ENCODE data around the gene HBM.

Gene HBM

GRCh38 chr16:166375-167121 is 770 bp downstream of the HBM start:
- H3K4me1 ChIP-seq (ENCODE audit: control insufficient read depth, insufficient read depth, low read depth, low read length) = peaks cover 17% of the 10 kb centered on the region
- no peak overlapping the region for H4K8ac ChIP-seq (ENCODE audit: low read length)
- no peak overlapping the region for H2BK120ac ChIP-seq (ENCODE audit: low read depth, low read length)
- peaks cover 63 to 64% of the 10 kb centered on the region in 2 experiments for H3K27me3 ChIP-seq (ENCODE audit: control insufficient read depth in 1 of 2, insufficient read depth in 1 of 2, low read length in 2 of 2)
- H2BK15ac ChIP-seq (ENCODE audit: low read depth, poor library complexity, severe bottlenecking) = peak overlapping the region; percentile 40
- H3K9me3 ChIP-seq (ENCODE audit: control insufficient read depth, low read length) = no peaks in the 10 kb centered on the region
- H2AK5ac ChIP-seq (ENCODE audit: low read length, severe bottlenecking) = no peak overlapping the region
- no peak overlapping the region for H3K4ac ChIP-seq (ENCODE audit: low read depth in 1 of 2, low read length in 2 of 2)
- no peak overlapping the region for H2BK5ac ChIP-seq (ENCODE audit: low read depth, low read length, poor library complexity, severe bottlenecking)
- H3K18ac ChIP-seq (ENCODE audit: low read depth in 1 of 2, low read length in 2 of 2) = no peak overlapping the region
- no peaks in the 10 kb centered on the region for H3K79me1 ChIP-seq (replicated peaks; ENCODE audit: low read length, poor library complexity, severe bottlenecking)
- H3K23ac ChIP-seq (ENCODE audit: low read length in 2 of 2) = no peak overlapping the region
- no peak overlapping the region for H3K27ac ChIP-seq (ENCODE audit: low read length, poor library complexity, severe bottlenecking)
- H3K36me3 ChIP-seq (ENCODE audit: control insufficient read depth in 1 of 2, insufficient read depth in 2 of 2, low read depth in 1 of 2, low read length in 2 of 2) = no peaks in the 10 kb centered on the region
- no peak overlapping the region for H3K14ac ChIP-seq (ENCODE audit: low read length in 2 of 2)
- no peak overlapping the region for H3K4me3 ChIP-seq (ENCODE audit: insufficient read depth in 1 of 2, low read depth in 1 of 2, low read length in 2 of 2)
- no peak overlapping the region for H4K91ac ChIP-seq (ENCODE audit: low read length)
- WGBS = 10% methylated on average over 44 of the region's 45 CpGs
- H3K9ac ChIP-seq (ENCODE audit: low read length) = no peak overlapping the region
- no peak overlapping the region for H2AFZ ChIP-seq (ENCODE audit: low read depth, low read length)
- no peak for DNase-seq
- no peak overlapping the region for H2BK12ac ChIP-seq (ENCODE audit: low read length in 2 of 2)
- H3K4me2 ChIP-seq (ENCODE audit: low read length, poor library complexity, severe bottlenecking) = no peak overlapping the region

DNA sequence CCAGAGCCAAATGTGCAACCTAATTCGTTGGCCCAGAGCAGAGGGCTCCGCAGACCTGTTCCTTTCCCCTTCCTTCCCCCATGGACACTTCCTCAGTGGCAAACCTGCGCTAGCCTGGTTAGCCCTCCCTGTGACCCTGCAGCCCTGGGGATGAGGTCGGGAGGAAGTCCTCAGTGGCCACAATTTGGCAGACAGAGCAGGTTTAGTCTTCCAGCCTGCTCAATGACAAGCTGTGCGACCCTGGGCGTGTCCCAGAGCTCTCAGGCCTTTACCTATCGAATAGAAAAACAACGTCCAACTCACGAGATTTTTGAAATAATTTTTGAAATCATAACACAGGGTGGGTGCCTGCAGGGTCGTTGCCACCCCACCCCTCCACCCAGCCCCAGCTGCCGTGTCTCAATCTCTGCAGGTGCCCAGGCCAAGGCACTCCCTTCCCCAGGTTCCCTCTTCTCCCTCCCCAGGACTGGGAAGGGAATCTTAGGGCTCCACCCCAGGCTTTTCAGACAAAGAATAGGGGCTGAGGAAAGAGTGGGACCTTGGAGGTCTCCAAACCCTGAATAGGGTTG is 1.4 kb downstream of the HBM start:
- 32% methylated on average over 10 of the region's 11 CpGs for WGBS
- no peak overlapping the region for H2AK5ac ChIP-seq (ENCODE audit: low read length, severe bottlenecking)
- no peak overlapping the region for H4K8ac ChIP-seq (ENCODE audit: low read length)
- no peak for DNase-seq
- H3K23ac ChIP-seq (ENCODE audit: low read length in 2 of 2) = no peak overlapping the region
- no peak overlapping the region for H3K14ac ChIP-seq (ENCODE audit: low read length in 2 of 2)
- H3K27ac ChIP-seq (ENCODE audit: low read length, poor library complexity, severe bottlenecking) = no peak overlapping the region
- H3K18ac ChIP-seq (ENCODE audit: low read depth in 1 of 2, low read length in 2 of 2) = no peak overlapping the region
- H2BK5ac ChIP-seq (ENCODE audit: low read depth, low read length, poor library complexity, severe bottlenecking) = no peak overlapping the region
- no peak overlapping the region for H3K4me2 ChIP-seq (ENCODE audit: low read length, poor library complexity, severe bottlenecking)
- no peaks in the 10 kb centered on the region for H3K79me1 ChIP-seq (replicated peaks; ENCODE audit: low read length, poor library complexity, severe bottlenecking)
- no peak overlapping the region for H2BK12ac ChIP-seq (ENCODE audit: low read length in 2 of 2)
- H3K4me1 ChIP-seq (ENCODE audit: control insufficient read depth, insufficient read depth, low read depth, low read length) = peaks cover 17% of the 10 kb centered on the region
- H3K9ac ChIP-seq (ENCODE audit: low read length) = no peak overlapping the region
- H3K4me3 ChIP-seq (ENCODE audit: insufficient read depth in 1 of 2, low read depth in 1 of 2, low read length in 2 of 2) = no peak overlapping the region
- peaks cover 62 to 65% of the 10 kb centered on the region in 2 experiments for H3K27me3 ChIP-seq (ENCODE audit: control insufficient read depth in 1 of 2, insufficient read depth in 1 of 2, low read length in 2 of 2)
- H3K4ac ChIP-seq (ENCODE audit: low read depth in 1 of 2, low read length in 2 of 2) = no peak overlapping the region
- H3K9me3 ChIP-seq (ENCODE audit: control insufficient read depth, low read length) = no peaks in the 10 kb centered on the region
- H3K36me3 ChIP-seq (ENCODE audit: control insufficient read depth in 1 of 2, insufficient read depth in 2 of 2, low read depth in 1 of 2, low read length in 2 of 2) = no peaks in the 10 kb centered on the region
- H4K91ac ChIP-seq (ENCODE audit: low read length) = no peak overlapping the region
- no peak overlapping the region for H2BK120ac ChIP-seq (ENCODE audit: low read depth, low read length)
- H2BK15ac ChIP-seq (ENCODE audit: low read depth, poor library complexity, severe bottlenecking) = no peak overlapping the region
- no peak overlapping the region for H2AFZ ChIP-seq (ENCODE audit: low read depth, low read length)

DNA sequence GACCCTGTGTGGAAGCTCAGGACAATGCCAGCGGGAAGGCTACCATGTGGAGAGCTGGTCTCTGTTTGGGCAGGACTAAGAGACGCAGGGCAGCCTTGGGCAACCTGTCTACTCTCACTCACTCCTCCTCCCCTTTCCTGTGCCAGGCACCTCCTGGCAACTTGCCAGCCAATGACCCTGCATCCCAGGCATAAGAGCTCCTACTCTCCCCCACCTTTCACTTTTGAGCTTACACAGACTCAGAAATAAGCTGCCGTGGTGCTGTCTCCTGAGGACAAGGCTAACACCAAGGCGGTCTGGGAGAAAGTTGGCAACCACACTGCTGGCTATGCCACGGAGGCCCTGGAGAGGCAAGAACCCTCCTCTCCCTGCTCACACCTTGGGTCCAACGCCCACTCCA is 2.6 kb downstream of the HBM start:
- Histone ChIP-seq H2AFZ (ENCODE audit: low read depth, low read length) (no peak overlapping the region), H3K4me1 (ENCODE audit: control insufficient read depth, insufficient read depth, low read depth, low read length) (peaks cover 17% of the 10 kb centered on the region), H3K9ac (ENCODE audit: low read length) (no peak overlapping the region), H3K79me1 (replicated peaks; ENCODE audit: low read length, poor library complexity, severe bottlenecking) (no peaks in the 10 kb centered on the region), H3K27ac (ENCODE audit: low read length, poor library complexity, severe bottlenecking) (no peak overlapping the region), H3K27me3 (ENCODE audit: control insufficient read depth in 1 of 2, insufficient read depth in 1 of 2, low read length in 2 of 2) (peaks cover 57 to 59% of the 10 kb centered on the region in 2 experiments), H2BK5ac (ENCODE audit: low read depth, low read length, poor library complexity, severe bottlenecking) (no peak overlapping the region), H4K8ac (ENCODE audit: low read length) (no peak overlapping the region), H3K23ac (ENCODE audit: low read length in 2 of 2) (no peak overlapping the region), H2BK120ac (ENCODE audit: low read depth, low read length) (no peak overlapping the region), H2AK5ac (ENCODE audit: low read length, severe bottlenecking) (no peak overlapping the region), H3K4me3 (ENCODE audit: insufficient read depth in 1 of 2, low read depth in 1 of 2, low read length in 2 of 2) (no peak overlapping the region), H3K18ac (ENCODE audit: low read depth in 1 of 2, low read length in 2 of 2) (no peak overlapping the region), H4K91ac (ENCODE audit: low read length) (no peak overlapping the region), H3K9me3 (ENCODE audit: control insufficient read depth, low read length) (no peaks in the 10 kb centered on the region), H3K4me2 (ENCODE audit: low read length, poor library complexity, severe bottlenecking) (no peak overlapping the region), H3K14ac (ENCODE audit: low read length in 2 of 2) (no peak overlapping the region), H3K36me3 (ENCODE audit: control insufficient read depth in 1 of 2, insufficient read depth in 2 of 2, low read depth in 1 of 2, low read length in 2 of 2) (no peaks in the 10 kb centered on the region), H2BK15ac (ENCODE audit: low read depth, poor library complexity, severe bottlenecking) (no peak overlapping the region), H3K4ac (ENCODE audit: low read depth in 1 of 2, low read length in 2 of 2) (no peak overlapping the region), H2BK12ac (ENCODE audit: low read length in 2 of 2) (no peak overlapping the region)
- no peak for DNase-seq
- WGBS = 78% methylated on average over 6 of the region's 6 CpGs

DNA sequence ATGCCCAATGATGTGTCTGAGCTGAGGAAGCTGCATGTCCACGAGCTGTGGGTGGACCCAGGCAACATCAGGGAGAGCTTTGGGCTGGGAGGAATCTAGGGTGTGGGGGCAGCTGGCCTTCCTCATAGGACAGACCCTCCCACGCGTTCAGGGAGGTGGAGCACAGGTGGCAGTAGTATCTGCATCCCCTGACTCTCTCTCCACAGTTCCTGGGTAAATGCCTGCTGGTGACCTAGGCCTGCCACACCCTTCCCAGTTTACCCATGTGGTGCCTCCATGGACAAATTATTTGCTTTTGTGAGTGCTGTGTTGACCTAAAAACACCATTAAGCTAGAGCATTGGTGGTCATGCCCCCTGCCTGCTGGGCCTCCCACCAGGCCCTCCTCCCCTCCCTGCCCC is 3.2 kb downstream of the HBM start:
- no peak overlapping the region for H3K4ac ChIP-seq (ENCODE audit: low read depth in 1 of 2, low read length in 2 of 2)
- no peak for DNase-seq
- no peak overlapping the region for H2BK15ac ChIP-seq (ENCODE audit: low read depth, poor library complexity, severe bottlenecking)
- H3K18ac ChIP-seq (ENCODE audit: low read depth in 1 of 2, low read length in 2 of 2) = no peak overlapping the region
- H2BK5ac ChIP-seq (ENCODE audit: low read depth, low read length, poor library complexity, severe bottlenecking) = no peak overlapping the region
- H3K14ac ChIP-seq (ENCODE audit: low read length in 2 of 2) = no peak overlapping the region
- no peak overlapping the region for H2AFZ ChIP-seq (ENCODE audit: low read depth, low read length)
- H3K79me1 ChIP-seq (replicated peaks; ENCODE audit: low read length, poor library complexity, severe bottlenecking) = no peaks in the 10 kb centered on the region
- WGBS = 38% methylated on average over 3 of the region's 3 CpGs
- no peak overlapping the region for H4K8ac ChIP-seq (ENCODE audit: low read length)
- H3K4me3 ChIP-seq (ENCODE audit: insufficient read depth in 1 of 2, low read depth in 1 of 2, low read length in 2 of 2) = no peak overlapping the region
- H3K9ac ChIP-seq (ENCODE audit: low read length) = no peak overlapping the region
- no peak overlapping the region for H3K23ac ChIP-seq (ENCODE audit: low read length in 2 of 2)
- H3K9me3 ChIP-seq (ENCODE audit: control insufficient read depth, low read length) = no peaks in the 10 kb centered on the region
- H4K91ac ChIP-seq (ENCODE audit: low read length) = no peak overlapping the region
- H3K27me3 ChIP-seq (ENCODE audit: control insufficient read depth in 1 of 2, insufficient read depth in 1 of 2, low read length in 2 of 2) = peaks cover 57 to 59% of the 10 kb centered on the region in 2 experiments
- no peak overlapping the region for H2BK120ac ChIP-seq (ENCODE audit: low read depth, low read length)
- H2AK5ac ChIP-seq (ENCODE audit: low read length, severe bottlenecking) = no peak overlapping the region
- H2BK12ac ChIP-seq (ENCODE audit: low read length in 2 of 2) = no peak overlapping the region
- no peak overlapping the region for H3K4me2 ChIP-seq (ENCODE audit: low read length, poor library complexity, severe bottlenecking)
- H3K27ac ChIP-seq (ENCODE audit: low read length, poor library complexity, severe bottlenecking) = no peak overlapping the region
- no peaks in the 10 kb centered on the region for H3K36me3 ChIP-seq (ENCODE audit: control insufficient read depth in 1 of 2, insufficient read depth in 2 of 2, low read depth in 1 of 2, low read length in 2 of 2)
- peaks cover 17% of the 10 kb centered on the region for H3K4me1 ChIP-seq (ENCODE audit: control insufficient read depth, insufficient read depth, low read depth, low read length)
